Immature natural killer cell (primary cell): Measurements from ENCODE around the gene MXD1. TPM values are rescaled to one million over a fixed set of nuclear protein-coding genes. Genes with fewer than 3 reads are reported as not detected.
"Not testable (repeated sequence)": the region's sequence is repeated elsewhere in the genome, so short reads cannot be mapped to it uniquely, and the experiment has no call there.

ENCODE experiments used
- DNase-seq, 3 donors: peaks; one replicate each; pipeline ENCODE4 v3.0.0; 2022; ENCODE audit warnings: mixed read lengths in 1 of 3
- H3K27ac Mint-ChIP-seq, 6 donors: one replicate each; pipeline ENCODE4 v1.8.0; 2020; ENCODE audit warnings: mixed read lengths in 6 of 6, mild to moderate bottlenecking in 5 of 6, inconsistent platforms in 4 of 6, moderate library complexity in 3 of 6
- H3K27me3 Mint-ChIP-seq, 3 donors: one replicate each; pipeline ENCODE4 v1.8.0; 2020 to 2021; ENCODE audit warnings: low read depth in 3 of 3, mild to moderate bottlenecking in 3 of 3, mixed read lengths in 3 of 3, moderate library complexity in 3 of 3, inconsistent platforms in 1 of 3
- H3K36me3 Mint-ChIP-seq, 3 donors: one replicate each; pipeline ENCODE4 v1.8.0; 2020; ENCODE audit warnings: mixed read lengths in 3 of 3, inconsistent platforms in 2 of 3, mild to moderate bottlenecking in 2 of 3
- H3K4me1 Mint-ChIP-seq, 2 donors: one replicate each; pipeline ENCODE4 v1.8.0; 2020; ENCODE audit warnings: inconsistent platforms in 2 of 2, mild to moderate bottlenecking in 2 of 2, mixed read lengths in 2 of 2, moderate library complexity in 1 of 2
- H3K4me3 Mint-ChIP-seq, 5 donors: one replicate each; pipeline ENCODE4 v1.8.0; 2020; ENCODE audit warnings: mild to moderate bottlenecking in 5 of 5, mixed read lengths in 5 of 5, inconsistent platforms in 3 of 5, moderate library complexity in 3 of 5
- H3K9me3 Mint-ChIP-seq, 6 donors: one replicate each; pipeline ENCODE4 v1.8.0; 2020; ENCODE audit warnings: mild to moderate bottlenecking in 6 of 6, mixed read lengths in 6 of 6, inconsistent platforms in 4 of 6, moderate library complexity in 3 of 6
- polyA plus RNA-seq, 3 donors: library from polyadenylated mRNA; unstranded; fragments of 300-500 nt; fragmentation: Illumina TruSeq; gene quantifications; one replicate each; pipeline ENCODE4 v1.2.3, GENCODE V29; 2021

The MXD1 gene
- polyA plus RNA-seq, result 10 to 100 TPM; 10.6 to 22.9 (median 18.6) TPM

- Mint-ChIP-seq H3K36me3 (peaks cover under 1 to 11% (median 7%) of the 10 kb centered on the region in 3 donors), H3K9me3 (no peaks in the 10 kb centered on the region), H3K27ac (peak within 1 kb of the TSS; percentile 75 to 95 (median 90)), H3K27me3 (peaks cover 5 to 8% (median 6%) of the 10 kb centered on the region in 3 donors), H3K4me3 (peak within 1 kb of the TSS; percentile 83 to 88 (median 85)), H3K4me1 (peaks cover 37 to 51% of the 10 kb centered on the region in 2 donors)
- peak in 2 of 3 donors; percentile 12 for DNase-seq
Observed at GRCh38 chr2:69914950-69915945, at the start of gene MXD1. Gene MXD1 (plus strand): TSS chr2:69915109. CDS start chr2:69915331, 222 bp downstream.

- H3K36me3 Mint-ChIP-seq, result peaks cover 0 to 4% (median 0%) of the 10 kb centered on the region in 3 donors
- H3K4me1 Mint-ChIP-seq, result peaks cover 3 to 8% of the 10 kb centered on the region in 2 donors
- DNase-seq, result no peak
- no peaks in the 10 kb centered on the region for H3K9me3 Mint-ChIP-seq
- H3K27ac Mint-ChIP-seq, result no peak overlapping the region
- H3K4me3 Mint-ChIP-seq, result no peak overlapping the region
- H3K27me3 Mint-ChIP-seq, result peaks cover 0 to 3% (median 1%) of the 10 kb centered on the region in 3 donors
Observed at GRCh38 chr2:69888451-69888850, 26.5 kb upstream of the MXD1 start.

- no peak overlapping the region for H3K4me3 Mint-ChIP-seq
- H3K27ac Mint-ChIP-seq, result no peak overlapping the region
- no peak for DNase-seq
- H3K27me3 Mint-ChIP-seq, result peaks cover 1 to 6% (median 3%) of the 10 kb centered on the region in 3 donors
- H3K4me1 Mint-ChIP-seq, result peaks cover 11 to 17% of the 10 kb centered on the region in 2 donors
- peaks cover 0 to 7% (median 0%) of the 10 kb centered on the region in 3 donors for H3K36me3 Mint-ChIP-seq
- no peaks in the 10 kb centered on the region for H3K9me3 Mint-ChIP-seq
Observed at GRCh38 chr2:69889302-69889701, 25.6 kb upstream of the MXD1 start.

- no peak for DNase-seq
- H3K4me1 Mint-ChIP-seq, result peaks cover 25 to 32% of the 10 kb centered on the region in 2 donors
- H3K4me3 Mint-ChIP-seq, result no peak overlapping the region
- peaks cover 0 to 7% (median 0%) of the 10 kb centered on the region in 3 donors for H3K36me3 Mint-ChIP-seq
- no peaks in the 10 kb centered on the region for H3K9me3 Mint-ChIP-seq
- no peak overlapping the region for H3K27ac Mint-ChIP-seq
- peaks cover 1 to 6% (median 3%) of the 10 kb centered on the region in 3 donors for H3K27me3 Mint-ChIP-seq
Observed at GRCh38 chr2:69890881-69891280, 24.0 kb upstream of the MXD1 start.

- Mint-ChIP-seq H3K27ac (peak overlapping the region; percentile 91 to 99 (median 98)), H3K36me3 (peaks cover 10 to 21% (median 10%) of the 10 kb centered on the region in 3 donors), H3K4me3 (peak overlapping the region; percentile 99 to 100 (median 100)), H3K4me1 (peaks cover 35 to 49% of the 10 kb centered on the region in 2 donors)
- not testable (repeated sequence) for DNase-seq, H3K9me3 Mint-ChIP-seq, H3K27me3 Mint-ChIP-seq
Observed at GRCh38 chr2:69892838-69893424, 22.0 kb upstream of the MXD1 start.

- peak within 1 kb of the TSS; percentile 91 to 99 (median 98) for H3K27ac Mint-ChIP-seq
- H3K4me3 Mint-ChIP-seq, result peak within 1 kb of the TSS; percentile 99 to 100 (median 100)
- no peaks in the 10 kb centered on the region for H3K9me3 Mint-ChIP-seq
- peaks cover 1 to 6% (median 3%) of the 10 kb centered on the region in 3 donors for H3K27me3 Mint-ChIP-seq
- H3K4me1 Mint-ChIP-seq, result peaks cover 35 to 51% of the 10 kb centered on the region in 2 donors
- DNase-seq, result peak; percentile 69 to 82 (median 78)
- H3K36me3 Mint-ChIP-seq, result peaks cover 13 to 25% (median 13%) of the 10 kb centered on the region in 3 donors
Observed at GRCh38 chr2:69893684-69894551, 21.0 kb upstream of the MXD1 start, which contains the start of gene SNRNP27. Gene SNRNP27 (plus strand): TSS chr2:69893956. CDS start chr2:69893985, 29 bp downstream.

- not testable (repeated sequence) for H3K27me3 Mint-ChIP-seq
- H3K27ac Mint-ChIP-seq, result peak overlapping the region in 5 of 6 donors; percentile 31 to 99 (median 55)
- H3K36me3 Mint-ChIP-seq, result peaks cover 13 to 23% (median 16%) of the 10 kb centered on the region in 3 donors
Observed at GRCh38 chr2:69894737-69895136, 20.2 kb upstream of the MXD1 start.

GRCh38 chr2:69902213-69902922 lies 12.5 kb upstream of the MXD1 start:
- Mint-ChIP-seq H3K4me1 (peaks cover 31 to 45% of the 10 kb centered on the region in 2 donors), H3K36me3 (peaks cover 27 to 49% (median 30%) of the 10 kb centered on the region in 3 donors), H3K27me3 (no peaks in the 10 kb centered on the region), H3K4me3 (peak overlapping the region; percentile 82 to 91 (median 85)), H3K27ac (peak overlapping the region; percentile 77 to 97 (median 89)), H3K9me3 (no peaks in the 10 kb centered on the region)
- DNase-seq, result peak in 1 of 3 donors; percentile 9

More at GRCh38 chr2:69894737-69895136, 20.2 kb upstream of the MXD1 start:
- H3K9me3 Mint-ChIP-seq, DNase-seq: not testable (repeated sequence)
- H3K4me3 Mint-ChIP-seq, result peak overlapping the region; percentile 99 to 100 (median 100)
- H3K4me1 Mint-ChIP-seq, result peaks cover 35 to 51% of the 10 kb centered on the region in 2 donors

GRCh38 chr2:69907216-69907615 lies 7.7 kb upstream of the MXD1 start:
- Mint-ChIP-seq H3K4me3 (no peak overlapping the region), H3K4me1 (peaks cover 13 to 22% of the 10 kb centered on the region in 2 donors), H3K9me3 (no peaks in the 10 kb centered on the region), H3K36me3 (peaks cover 20 to 43% (median 24%) of the 10 kb centered on the region in 3 donors), H3K27ac (no peak overlapping the region), H3K27me3 (peaks cover 0 to 1% (median 0%) of the 10 kb centered on the region in 3 donors)
- no peak for DNase-seq

- peaks cover 26 to 37% of the 10 kb centered on the region in 2 donors for H3K4me1 Mint-ChIP-seq
- H3K36me3 Mint-ChIP-seq, result peaks cover 7 to 22% (median 12%) of the 10 kb centered on the region in 3 donors
- H3K4me3 Mint-ChIP-seq, result peak overlapping the region in 1 of 5 donors; percentile 19
- peak; percentile 51 to 71 (median 66) for DNase-seq
- peaks cover 5 to 7% (median 6%) of the 10 kb centered on the region in 3 donors for H3K27me3 Mint-ChIP-seq
- H3K27ac Mint-ChIP-seq, result peak overlapping the region; percentile 64 to 89 (median 79)
- H3K9me3 Mint-ChIP-seq, result no peaks in the 10 kb centered on the region
Observed at GRCh38 chr2:69911985-69912563, 2.8 kb upstream of the MXD1 start.

GRCh38 chr2:69914164-69914949 lies 552 bp upstream of the MXD1 start:
- Mint-ChIP-seq H3K27ac (peak overlapping the region; percentile 73 to 95 (median 88)), H3K36me3 (peaks cover 0 to 15% (median 11%) of the 10 kb centered on the region in 3 donors), H3K9me3 (no peaks in the 10 kb centered on the region), H3K27me3 (peaks cover 5 to 7% (median 7%) of the 10 kb centered on the region in 3 donors), H3K4me3 (peak overlapping the region; percentile 83 to 88 (median 85)), H3K4me1 (peaks cover 37 to 51% of the 10 kb centered on the region in 2 donors)
- peak; percentile 100 for DNase-seq
